ENCODE results near the gene FBXW7.
A peak's percentile ranks its signal among the peaks of the same experiment; 100 is the strongest.
"Not testable (repeated sequence)": the region's sequence is repeated elsewhere in the genome, so short reads cannot be mapped to it uniquely, and the experiment has no call there.

FBXW7 gene

GRCh38 chr4:152535903-152536544 is at the start of gene FBXW7:
FBXW7 (minus strand) TSS chr4:152536092; CDS start chr4:152411803, 124,289 bp downstream.
- DNase-seq, result peak; percentile 95

GRCh38 chr4:152585023-152585441 is 49.1 kb upstream of the FBXW7 start:
- no peak for DNase-seq

GRCh38 chr4:152581536-152582160 is 45.8 kb upstream of the FBXW7 start:
- no peak for DNase-seq

- no peak for DNase-seq
Observed at GRCh38 chr4:152579916-152580315, 44.0 kb upstream of the FBXW7 start.

GRCh38 chr4:152579107-152579764 is 43.3 kb upstream of the FBXW7 start:
- no peak for DNase-seq

GRCh38 chr4:152578670-152579069 is 42.8 kb upstream of the FBXW7 start:
- DNase-seq, result no peak

GRCh38 chr4:152577708-152578396 is 42.0 kb upstream of the FBXW7 start:
- DNase-seq, result no peak

GRCh38 chr4:152575533-152575932 is 39.6 kb upstream of the FBXW7 start:
- no peak for DNase-seq

- DNase-seq, result no peak
Observed at GRCh38 chr4:152573861-152574260, 38.0 kb upstream of the FBXW7 start.

- DNase-seq, result no peak
Observed at GRCh38 chr4:152572417-152573086, 36.7 kb upstream of the FBXW7 start.

GRCh38 chr4:152571770-152572169 is 35.9 kb upstream of the FBXW7 start:
- no peak for DNase-seq

GRCh38 chr4:152571296-152571695 is 35.4 kb upstream of the FBXW7 start:
- no peak for DNase-seq

- no peak for DNase-seq
Observed at GRCh38 chr4:152565333-152565732, 29.4 kb upstream of the FBXW7 start.

GRCh38 chr4:152564336-152564735 is 28.4 kb upstream of the FBXW7 start:
- no peak for DNase-seq

GRCh38 chr4:152563209-152563608 is 27.3 kb upstream of the FBXW7 start:
- no peak for DNase-seq

GRCh38 chr4:152559641-152560040 is 23.7 kb upstream of the FBXW7 start:
- DNase-seq, result no peak

GRCh38 chr4:152558396-152558795 is 22.5 kb upstream of the FBXW7 start:
- DNase-seq, result no peak

- DNase-seq, result no peak
Observed at GRCh38 chr4:152556834-152557233, 20.9 kb upstream of the FBXW7 start.

GRCh38 chr4:152556283-152556682 is 20.4 kb upstream of the FBXW7 start:
- no peak for DNase-seq

- no peak for DNase-seq
Observed at GRCh38 chr4:152554742-152555141, 18.9 kb upstream of the FBXW7 start.

GRCh38 chr4:152550687-152551086 is 14.8 kb upstream of the FBXW7 start:
- DNase-seq, result not testable (repeated sequence)

GRCh38 chr4:152545088-152545487 is 9.2 kb upstream of the FBXW7 start:
- DNase-seq, result no peak

GRCh38 chr4:152544533-152544932 is 8.6 kb upstream of the FBXW7 start:
- DNase-seq, result not testable (repeated sequence)

Data from NCI-H2227 treated with DMSO at 0.1 percent for 48 hours (cell line).